Measurements from ENCODE around the gene WSB2. TPM values are rescaled to one million over a fixed set of nuclear protein-coding genes. Genes with fewer than 3 reads are reported as not detected.

WSB2 gene
- total RNA-seq, 2 experiments from 2014 or later, result 26.2 to 27.9 TPM

GRCh38 chr12:118065380-118065779, 4.4 kb upstream of the WSB2 start:
- H3K9me3 Mint-ChIP-seq, result no peaks in the 10 kb centered on the region
- H3K36me3 Mint-ChIP-seq (ENCODE audit: low read depth), result no peaks in the 10 kb centered on the region
- TF ChIP-seq, protein P1, sequence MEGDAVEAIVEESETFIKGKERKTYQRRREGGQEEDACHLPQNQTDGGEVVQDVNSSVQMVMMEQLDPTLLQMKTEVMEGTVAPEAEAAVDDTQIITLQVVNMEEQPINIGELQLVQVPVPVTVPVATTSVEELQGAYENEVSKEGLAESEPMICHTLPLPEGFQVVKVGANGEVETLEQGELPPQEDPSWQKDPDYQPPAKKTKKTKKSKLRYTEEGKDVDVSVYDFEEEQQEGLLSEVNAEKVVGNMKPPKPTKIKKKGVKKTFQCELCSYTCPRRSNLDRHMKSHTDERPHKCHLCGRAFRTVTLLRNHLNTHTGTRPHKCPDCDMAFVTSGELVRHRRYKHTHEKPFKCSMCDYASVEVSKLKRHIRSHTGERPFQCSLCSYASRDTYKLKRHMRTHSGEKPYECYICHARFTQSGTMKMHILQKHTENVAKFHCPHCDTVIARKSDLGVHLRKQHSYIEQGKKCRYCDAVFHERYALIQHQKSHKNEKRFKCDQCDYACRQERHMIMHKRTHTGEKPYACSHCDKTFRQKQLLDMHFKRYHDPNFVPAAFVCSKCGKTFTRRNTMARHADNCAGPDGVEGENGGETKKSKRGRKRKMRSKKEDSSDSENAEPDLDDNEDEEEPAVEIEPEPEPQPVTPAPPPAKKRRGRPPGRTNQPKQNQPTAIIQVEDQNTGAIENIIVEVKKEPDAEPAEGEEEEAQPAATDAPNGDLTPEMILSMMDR (IDR thresholded peaks at IDR 0.05), result no peak
- H3K4me3 Mint-ChIP-seq, result no peak overlapping the region
- peak overlapping the region; percentile 46 for H3K27ac Mint-ChIP-seq
- peaks cover 37% of the 10 kb centered on the region for H3K4me1 Mint-ChIP-seq (ENCODE audit: low read depth)
- ATAC-seq, result peak; percentile 28
- DNase-seq, result no peak
- ChIA-PET CTCF (interaction anchor here (0.8 to 3.4 kb wide), 14 partner anchors 10 to 312 kb away, joined by 3 to 35 read pairs (median 4); partner anchors contain the start of gene RFC5), POLR2A (interaction anchor here (1.7 to 3.3 kb wide), 2 partner anchors 30 to 71 kb away, joined by 7 to 16 read pairs; partner anchors contain the start of gene PEBP1)
- peaks cover 17% of the 10 kb centered on the region for H3K27me3 Mint-ChIP-seq
- intact Hi-C loops (cut with micrococcal nuclease), result no loop called here

DNA sequence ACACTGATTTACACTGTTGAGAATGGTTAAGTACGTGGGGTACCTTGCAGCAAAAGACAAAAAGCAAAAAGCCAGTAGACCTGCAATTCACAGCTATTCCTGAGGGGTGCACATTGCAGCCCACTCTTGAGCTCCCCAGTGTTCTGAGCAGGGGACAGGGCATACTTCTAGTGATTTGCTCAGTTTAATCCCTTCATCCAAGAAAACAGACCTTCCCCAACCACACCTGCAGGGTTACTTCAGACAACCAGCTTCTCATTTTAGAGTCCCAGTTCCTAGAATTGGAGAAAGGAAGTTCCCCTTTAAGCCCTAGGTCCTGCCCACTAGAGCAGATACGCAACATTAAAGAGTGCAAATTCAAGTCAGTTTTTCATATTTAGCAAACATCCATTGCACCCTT, 3.6 kb upstream of the WSB2 start:
- Mint-ChIP-seq H3K9me3 (no peaks in the 10 kb centered on the region), H3K36me3 (ENCODE audit: low read depth) (no peaks in the 10 kb centered on the region), H3K4me3 (peak overlapping the region; percentile 24), H3K27me3 (peaks cover 17% of the 10 kb centered on the region), H3K27ac (peak overlapping the region; percentile 71), H3K4me1 (ENCODE audit: low read depth) (peaks cover 45% of the 10 kb centered on the region)
- CTCF ChIA-PET, result interaction anchor here (0.8 to 3.4 kb wide), 20 partner anchors 9 to 311 kb away, joined by 3 to 35 read pairs (median 5); partner anchors contain the start of genes PEBP1 and RFC5
- intact Hi-C loops (cut with micrococcal nuclease), result no loop called here
- POLR2A ChIA-PET, result interaction anchor here (1.7 to 3.3 kb wide), 3 partner anchors 29 to 72 kb away, joined by 4 to 16 read pairs (median 7); partner anchors contain the start of genes PEBP1 and RFC5
- TF ChIP-seq, protein P1 (IDR thresholded peaks at IDR 0.05), result peak; percentile 62
- DNase-seq (peak; percentile 37), ATAC-seq (peak; percentile 47)

- intact Hi-C loops (cut with micrococcal nuclease), result no loop called here
- CTCF ChIA-PET, result interaction anchor here (0.8 to 3.4 kb wide), 15 partner anchors 8 to 312 kb away, joined by 3 to 35 read pairs (median 5); partner anchors contain the start of gene PEBP1
- H3K4me1 Mint-ChIP-seq (ENCODE audit: low read depth), result peaks cover 53% of the 10 kb centered on the region
- DNase-seq, result no peak
- POLR2A ChIA-PET, result interaction anchor here (1.7 to 3.3 kb wide), 3 partner anchors 28 to 73 kb away, joined by 4 to 16 read pairs (median 7); partner anchors contain the start of genes PEBP1 and RFC5
- H3K4me3 Mint-ChIP-seq, result peak overlapping the region; percentile 85
- TF ChIP-seq, protein P1 (IDR thresholded peaks at IDR 0.05), result no peak
- no peaks in the 10 kb centered on the region for H3K36me3 Mint-ChIP-seq (ENCODE audit: low read depth)
- H3K27me3 Mint-ChIP-seq, result peaks cover 16% of the 10 kb centered on the region
- no peak overlapping the region for H3K27ac Mint-ChIP-seq
- no peak for ATAC-seq
- H3K9me3 Mint-ChIP-seq, result no peaks in the 10 kb centered on the region
Measured at GRCh38 chr12:118063576-118064391, 2.8 kb upstream of the WSB2 start.

DNA sequence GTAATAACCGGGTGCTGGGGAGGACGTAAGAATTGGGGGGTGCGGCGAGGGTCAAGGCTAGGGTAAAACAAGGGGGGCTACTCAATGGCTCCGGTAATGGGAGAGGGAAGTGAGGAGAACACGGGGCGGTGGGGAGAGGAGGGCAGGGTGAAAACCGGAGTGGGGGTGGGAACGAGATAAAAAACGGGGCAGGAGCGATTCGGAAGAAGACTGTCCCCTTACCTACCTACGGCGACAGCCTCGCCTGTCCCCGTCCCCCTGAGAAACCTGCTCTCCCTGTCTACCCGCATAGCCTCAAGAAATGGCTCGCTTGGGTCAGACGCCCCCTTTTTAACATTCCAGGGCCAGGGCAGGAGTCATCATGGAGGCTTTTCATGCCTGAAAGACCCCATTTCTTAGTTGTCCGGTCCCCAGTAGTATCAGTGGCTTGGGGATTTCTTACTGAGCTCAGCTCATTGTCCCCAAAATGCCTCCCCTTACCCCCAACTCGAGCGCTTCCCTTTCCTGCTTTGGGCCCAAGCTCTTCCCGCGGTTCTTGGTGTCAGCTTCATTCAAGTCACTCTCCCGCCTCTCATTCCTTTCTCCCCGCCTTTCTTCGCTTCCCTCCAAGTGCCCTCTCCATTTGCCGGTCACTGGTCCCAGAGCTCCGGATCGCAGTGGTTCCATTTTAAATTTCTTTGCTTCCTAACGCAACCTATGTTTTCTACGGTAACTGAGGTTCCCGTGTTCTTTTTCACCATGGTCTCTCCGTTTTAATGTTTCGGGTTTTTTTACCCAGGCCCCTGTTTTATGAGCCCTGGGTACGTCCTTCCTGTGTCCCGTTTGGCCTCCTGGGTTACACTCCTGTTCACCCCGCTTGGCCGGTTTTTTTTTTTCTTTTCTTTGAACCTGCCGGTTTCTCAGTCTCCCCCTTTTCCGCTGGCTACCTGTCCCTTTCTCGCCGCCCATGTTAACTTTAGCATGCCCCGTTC, 1.2 kb upstream of the WSB2 start:
- H3K27me3 Mint-ChIP-seq, result peaks cover 6% of the 10 kb centered on the region
- peak; percentile 30 for DNase-seq
- TF ChIP-seq, protein P1 (IDR thresholded peaks at IDR 0.05), result no peak
- H3K36me3 Mint-ChIP-seq (ENCODE audit: low read depth), result no peaks in the 10 kb centered on the region
- intact Hi-C loops (cut with micrococcal nuclease), result no loop called here
- peaks cover 48% of the 10 kb centered on the region for H3K4me1 Mint-ChIP-seq (ENCODE audit: low read depth)
- ATAC-seq, result no peak
- CTCF ChIA-PET, result interaction anchor here (0.6 to 1.0 kb wide), 3 partner anchors 17 to 207 kb away, joined by 3 to 4 read pairs (median 3); no protein-coding TSS in a partner anchor
- H3K9me3 Mint-ChIP-seq, result no peaks in the 10 kb centered on the region
- H3K4me3 Mint-ChIP-seq, result peak overlapping the region; percentile 85
- POLR2A ChIA-PET, result interaction anchor here (0.6 to 2.3 kb wide), 8 partner anchors 9 to 314 kb away, joined by 3 to 16 read pairs (median 6); partner anchors contain the start of genes PEBP1, RFC5 and SUDS3
- peak overlapping the region; percentile 96 for H3K27ac Mint-ChIP-seq
